Activated CD8-positive, alpha-beta T cell treated with anti-CD3 and anti-CD28 coated beads for 36 hours (primary cell): ENCODE data around the gene MACROD2. TPM values are rescaled to one million over a fixed set of nuclear protein-coding genes. Genes with fewer than 3 reads are reported as not detected.

ENCODE experiments used
- ATAC-seq: fragments of 200-7000 bp; cut with Tn5 transposase; one replicate; pipeline ENCODE4 v1.10.0; 2021; ENCODE audit warnings: mild to moderate bottlenecking, moderate library complexity
- CTCF ChIA-PET: fragments of 350-600 bp; sonication (Branson Sonifier 250); formaldehyde crosslinking; loops from one replicate; lab custom pipeline; 2021; ENCODE audit warnings: antibody characterized with exemption; lab: Charles Lee
- POLR2A ChIA-PET: fragments of 350-600 bp; sonication (Branson Sonifier 250); formaldehyde crosslinking; loops from one replicate; lab custom pipeline; 2021; ENCODE audit warnings: antibody characterized with exemption; lab: Charles Lee
- DNase-seq: peaks from one replicate; pipeline ENCODE4 v3.0.0-alpha.2; 2020
- H3K27ac Mint-ChIP-seq: one replicate; pipeline ENCODE4 v1.8.0; 2021; ENCODE audit warnings: mild to moderate bottlenecking, mixed read lengths
- H3K27me3 Mint-ChIP-seq: one replicate; pipeline ENCODE4 v1.8.0; 2021; ENCODE audit warnings: mixed read lengths
- H3K36me3 Mint-ChIP-seq: one replicate; pipeline ENCODE4 v1.8.0; 2021; ENCODE audit warnings: low read depth, mixed read lengths
- H3K4me1 Mint-ChIP-seq: one replicate; pipeline ENCODE4 v1.8.0; 2021; ENCODE audit warnings: low read depth, mixed read lengths
- H3K4me3 Mint-ChIP-seq: one replicate; pipeline ENCODE4 v1.8.0; 2021; ENCODE audit warnings: mild to moderate bottlenecking, moderate library complexity, mixed read lengths
- H3K9me3 Mint-ChIP-seq: one replicate; pipeline ENCODE4 v1.8.0; 2021; ENCODE audit warnings: mixed read lengths
- intact Hi-C: fragments of 100-400 bp; cut with micrococcal nuclease; formaldehyde crosslinking; loops from one replicate; pipeline ENCODE4 v1.10.0; 2022
- total RNA-seq, 2 experiments: library from RNA; stranded (reverse); gene quantifications; one replicate each; pipeline ENCODE4 v1.2.3, GENCODE V29; 2021
- TF ChIP-seq, protein P1 (sequence below): fragments of 200-600 bp; IDR thresholded peaks from one replicate; pipeline ENCODE4 v1.8.0; 2022; ENCODE audit warnings: antibody characterized with exemption, mild to moderate bottlenecking

MACROD2 gene
- total RNA-seq, 2 experiments from 2014 or later, result not detected

DNA sequence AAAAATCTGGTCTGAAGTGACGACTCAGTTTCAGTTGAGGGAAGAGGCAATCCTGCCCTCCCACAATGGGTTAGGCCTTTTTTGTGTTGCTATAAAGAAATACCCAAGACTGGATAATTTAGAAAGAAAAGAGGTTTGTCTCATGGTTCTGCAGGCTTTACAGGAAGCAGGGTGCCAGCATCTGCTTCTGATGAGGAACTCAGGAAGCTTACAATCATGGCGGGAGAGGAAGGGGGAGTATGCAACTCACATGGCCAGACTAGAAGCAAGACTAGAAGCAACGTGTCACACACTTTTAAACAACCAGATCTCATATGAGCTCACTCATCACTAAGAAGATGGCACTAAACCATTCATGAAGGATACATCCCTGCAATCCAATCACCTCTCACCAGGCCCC, 2048.6 kb downstream of the MACROD2 start:
- CTCF ChIA-PET, result no interaction called here
- H3K27me3 Mint-ChIP-seq, result no peaks in the 10 kb centered on the region
- no peaks in the 10 kb centered on the region for H3K9me3 Mint-ChIP-seq
- H3K27ac Mint-ChIP-seq, result no peak overlapping the region
- DNase-seq (no peak), ATAC-seq (no peak)
- intact Hi-C loops, result no loop called here
- H3K4me1 Mint-ChIP-seq, result no peaks in the 10 kb centered on the region
- no peaks in the 10 kb centered on the region for H3K36me3 Mint-ChIP-seq
- no peak overlapping the region for H3K4me3 Mint-ChIP-seq
- TF ChIP-seq, protein P1, sequence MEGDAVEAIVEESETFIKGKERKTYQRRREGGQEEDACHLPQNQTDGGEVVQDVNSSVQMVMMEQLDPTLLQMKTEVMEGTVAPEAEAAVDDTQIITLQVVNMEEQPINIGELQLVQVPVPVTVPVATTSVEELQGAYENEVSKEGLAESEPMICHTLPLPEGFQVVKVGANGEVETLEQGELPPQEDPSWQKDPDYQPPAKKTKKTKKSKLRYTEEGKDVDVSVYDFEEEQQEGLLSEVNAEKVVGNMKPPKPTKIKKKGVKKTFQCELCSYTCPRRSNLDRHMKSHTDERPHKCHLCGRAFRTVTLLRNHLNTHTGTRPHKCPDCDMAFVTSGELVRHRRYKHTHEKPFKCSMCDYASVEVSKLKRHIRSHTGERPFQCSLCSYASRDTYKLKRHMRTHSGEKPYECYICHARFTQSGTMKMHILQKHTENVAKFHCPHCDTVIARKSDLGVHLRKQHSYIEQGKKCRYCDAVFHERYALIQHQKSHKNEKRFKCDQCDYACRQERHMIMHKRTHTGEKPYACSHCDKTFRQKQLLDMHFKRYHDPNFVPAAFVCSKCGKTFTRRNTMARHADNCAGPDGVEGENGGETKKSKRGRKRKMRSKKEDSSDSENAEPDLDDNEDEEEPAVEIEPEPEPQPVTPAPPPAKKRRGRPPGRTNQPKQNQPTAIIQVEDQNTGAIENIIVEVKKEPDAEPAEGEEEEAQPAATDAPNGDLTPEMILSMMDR, result no peak
- POLR2A ChIA-PET, result no interaction called here

DNA sequence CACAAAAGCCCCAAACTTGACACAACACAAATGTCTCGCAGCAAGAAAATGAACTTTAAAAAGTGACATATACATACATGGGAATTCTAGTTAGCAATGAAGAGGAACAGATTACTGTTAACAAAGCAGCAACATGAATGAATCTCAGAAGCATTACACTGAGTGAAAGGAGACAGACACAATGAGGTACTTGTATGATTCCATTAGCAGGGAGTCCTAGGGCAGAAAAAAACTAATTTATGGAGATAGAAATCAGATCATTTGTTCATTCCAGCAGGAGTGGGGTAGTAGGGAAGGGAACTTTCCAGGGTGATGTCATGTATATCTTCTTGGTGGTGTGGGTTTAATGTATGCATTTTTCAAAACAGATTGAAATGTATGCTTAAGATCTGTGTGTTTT, 2053.6 kb downstream of the MACROD2 start:
- intact Hi-C loops, result no loop called here
- Mint-ChIP-seq H3K27ac (no peak overlapping the region), H3K36me3 (no peaks in the 10 kb centered on the region), H3K4me3 (no peak overlapping the region), H3K27me3 (no peaks in the 10 kb centered on the region), H3K4me1 (no peaks in the 10 kb centered on the region), H3K9me3 (no peaks in the 10 kb centered on the region)
- CTCF ChIA-PET, result no interaction called here
- TF ChIP-seq, protein P1, result no peak
- POLR2A ChIA-PET, result no interaction called here
- no peak for ATAC-seq
- no peak for DNase-seq

DNA sequence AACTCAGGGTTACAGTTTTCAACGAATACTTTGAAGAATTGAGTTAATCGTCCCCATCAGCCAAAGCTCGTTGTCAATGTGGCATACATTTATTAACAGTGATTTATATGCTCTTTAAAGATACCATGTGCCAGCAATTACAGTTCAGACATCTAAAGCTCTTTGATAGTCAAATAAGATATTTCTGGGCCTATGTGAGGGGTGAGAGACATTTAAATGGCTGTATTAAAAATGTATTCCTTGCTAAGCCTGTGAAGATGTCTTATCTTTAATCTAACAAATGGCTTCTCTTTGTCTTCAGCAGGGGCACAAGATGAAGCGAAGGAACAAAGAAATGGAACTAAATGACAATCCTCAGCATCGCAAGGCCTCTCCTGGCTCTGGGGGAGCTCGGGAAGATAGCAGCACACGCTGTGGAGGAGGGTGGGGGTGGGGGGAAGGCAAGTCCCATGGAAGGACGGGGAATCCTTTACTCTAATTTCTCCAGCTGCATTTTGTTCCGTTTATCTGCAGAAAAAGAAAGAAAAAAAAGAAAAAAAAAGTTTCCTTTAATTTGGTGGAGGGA, 2054.3 kb downstream of the MACROD2 start:
- no peak overlapping the region for H3K27ac Mint-ChIP-seq
- no peaks in the 10 kb centered on the region for H3K27me3 Mint-ChIP-seq
- intact Hi-C loops, result no loop called here
- H3K4me1 Mint-ChIP-seq, result no peaks in the 10 kb centered on the region
- ATAC-seq (no peak), DNase-seq (no peak)
- H3K4me3 Mint-ChIP-seq, result no peak overlapping the region
- TF ChIP-seq, protein P1, result no peak
- ChIA-PET CTCF (no interaction called here), POLR2A (no interaction called here)
- H3K9me3 Mint-ChIP-seq, result no peaks in the 10 kb centered on the region
- no peaks in the 10 kb centered on the region for H3K36me3 Mint-ChIP-seq

DNA sequence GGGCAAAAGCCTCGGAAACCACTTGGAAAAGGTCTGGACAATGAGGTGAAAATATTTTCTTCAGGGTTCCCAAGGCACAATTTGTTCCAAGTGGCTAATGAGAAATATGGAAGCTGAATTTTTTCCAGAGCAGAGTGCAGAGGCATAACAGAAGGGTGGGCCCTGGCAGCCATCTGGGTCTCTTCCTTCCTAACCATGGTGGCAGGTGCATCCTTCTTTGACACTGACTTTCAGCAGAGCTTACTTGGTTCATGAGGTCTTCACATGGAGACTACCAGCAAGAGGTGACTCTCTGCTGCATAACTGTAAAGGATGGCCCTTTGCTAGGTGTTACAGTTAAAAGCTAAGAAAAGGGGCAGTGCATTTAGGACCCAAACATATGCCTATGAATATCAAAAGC, 2055.1 kb downstream of the MACROD2 start:
- DNase-seq (no peak), ATAC-seq (no peak)
- H3K9me3 Mint-ChIP-seq, result no peaks in the 10 kb centered on the region
- H3K36me3 Mint-ChIP-seq, result no peaks in the 10 kb centered on the region
- TF ChIP-seq, protein P1, result no peak
- no peak overlapping the region for H3K4me3 Mint-ChIP-seq
- ChIA-PET POLR2A (no interaction called here), CTCF (no interaction called here)
- H3K27ac Mint-ChIP-seq, result no peak overlapping the region
- intact Hi-C loops, result no loop called here
- H3K27me3 Mint-ChIP-seq, result no peaks in the 10 kb centered on the region
- no peaks in the 10 kb centered on the region for H3K4me1 Mint-ChIP-seq

DNA sequence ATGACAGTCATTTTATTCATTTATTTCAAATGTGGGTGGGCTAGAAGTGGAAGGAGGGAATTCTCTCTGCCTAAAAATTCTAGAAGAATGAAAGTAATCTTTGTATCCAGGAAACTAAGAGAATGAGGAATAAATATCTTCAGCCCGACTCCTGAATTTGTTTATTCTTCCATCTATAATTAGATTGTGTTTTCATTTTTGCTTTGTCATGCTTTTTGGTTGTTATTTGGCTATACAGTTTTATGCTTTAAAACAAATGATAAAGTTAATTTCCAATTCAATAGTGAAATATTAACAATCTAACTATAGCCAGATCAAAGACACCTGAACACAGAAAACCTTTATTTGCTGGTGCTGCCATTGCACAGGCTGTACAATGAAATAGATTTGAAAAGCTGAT, 2056.7 kb downstream of the MACROD2 start:
- no peak for ATAC-seq
- H3K9me3 Mint-ChIP-seq, result no peaks in the 10 kb centered on the region
- no peaks in the 10 kb centered on the region for H3K27me3 Mint-ChIP-seq
- DNase-seq, result no peak
- H3K4me1 Mint-ChIP-seq, result no peaks in the 10 kb centered on the region
- H3K27ac Mint-ChIP-seq, result no peak overlapping the region
- TF ChIP-seq, protein P1, result no peak
- ChIA-PET POLR2A (no interaction called here), CTCF (no interaction called here)
- H3K36me3 Mint-ChIP-seq, result no peaks in the 10 kb centered on the region
- H3K4me3 Mint-ChIP-seq, result no peak overlapping the region
- intact Hi-C loops, result no loop called here
